H9 (cell line): ENCODE data around the gene ALDOA. TPM values are rescaled to one million over a fixed set of nuclear protein-coding genes. Genes with fewer than 3 reads are reported as not detected.

Experiments used
- DNase-seq: peaks from one replicate; pipeline ENCODE4 v3.0.0-alpha.2; 2017
- H2AFZ ChIP-seq: one replicate; pipeline ENCODE4 v1.6.1; 2013; ENCODE audit warnings: mild to moderate bottlenecking, low read length, control low read depth, moderate library complexity
- H2AK5ac ChIP-seq: 2 replicates; pipeline ENCODE4 v1.6.1; 2013; ENCODE audit warnings: low read length, control low read depth, mixed read lengths; ENCODE audit not compliant: insufficient read length
- H2BK120ac ChIP-seq: one replicate; pipeline ENCODE4 v1.6.1; 2013; ENCODE audit warnings: low read depth, mild to moderate bottlenecking, low read length, control low read depth, inconsistent platforms; ENCODE audit not compliant: poor library complexity, severe bottlenecking
- H2BK12ac ChIP-seq: 2 replicates; pipeline ENCODE4 v1.6.1; 2013; ENCODE audit warnings: low read length, control low read depth, mixed read lengths, low read depth; ENCODE audit not compliant: insufficient read length
- H2BK15ac ChIP-seq: 2 replicates; pipeline ENCODE4 v1.6.1; 2013; ENCODE audit warnings: low read depth, low read length, control low read depth
- H2BK20ac ChIP-seq: one replicate; pipeline ENCODE4 v1.6.1; 2013; ENCODE audit warnings: low read depth, mild to moderate bottlenecking, low read length, control low read depth, inconsistent platforms; ENCODE audit not compliant: poor library complexity, severe bottlenecking
- H2BK5ac ChIP-seq: 2 replicates; pipeline ENCODE4 v1.6.1; 2013; ENCODE audit warnings: low read length, control low read depth, mixed read lengths; ENCODE audit not compliant: insufficient read length
- H3K14ac ChIP-seq: 2 replicates; pipeline ENCODE4 v1.6.1; 2013; ENCODE audit warnings: low read length, control low read depth; ENCODE audit not compliant: insufficient read depth
- H3K18ac ChIP-seq: 2 replicates; pipeline ENCODE4 v1.6.1; 2013; ENCODE audit warnings: low read depth, mild to moderate bottlenecking, mixed read lengths, low read length, control low read depth; ENCODE audit not compliant: insufficient read length
- H3K23ac ChIP-seq: 2 replicates; pipeline ENCODE4 v1.6.1; 2013; ENCODE audit warnings: low read length, control low read depth, mixed read lengths, low read depth; ENCODE audit not compliant: insufficient read length
- H3K23me2 ChIP-seq: 2 replicates; pipeline ENCODE4 v1.6.1; 2013; ENCODE audit warnings: low read depth, mild to moderate bottlenecking, mixed read lengths, low read length, control low read depth; ENCODE audit not compliant: insufficient read length, poor library complexity, severe bottlenecking
- H3K27ac ChIP-seq: 2 replicates; pipeline ENCODE4 v1.5.1; 2013; ENCODE audit warnings: low read length, control low read depth, mixed read lengths, low read depth; ENCODE audit not compliant: insufficient read length
- H3K27me3 ChIP-seq: 2 replicates; pipeline ENCODE4 v1.6.1; 2013; ENCODE audit warnings: low read length, control low read depth, inconsistent platforms; ENCODE audit not compliant: insufficient read depth
- H3K4ac ChIP-seq: 2 replicates; pipeline ENCODE4 v1.6.1; 2013; ENCODE audit warnings: low read depth, mild to moderate bottlenecking, control low read depth, inconsistent platforms, low read length, moderate library complexity
- H3K4me1 ChIP-seq: 2 replicates; pipeline ENCODE4 v1.6.1; 2013; ENCODE audit warnings: low read length, control low read depth, inconsistent platforms; ENCODE audit not compliant: insufficient read depth
- H3K4me2 ChIP-seq: 2 replicates; pipeline ENCODE4 v1.6.1; 2013; ENCODE audit warnings: low read length, control low read depth, mixed read lengths; ENCODE audit not compliant: insufficient read length, insufficient read depth
- H3K56ac ChIP-seq: 2 replicates; pipeline ENCODE4 v1.6.1; 2013; ENCODE audit warnings: low read depth, mild to moderate bottlenecking, mixed read lengths, low read length, control low read depth; ENCODE audit not compliant: insufficient read length
- H3K79me1 ChIP-seq: 2 replicates; pipeline ENCODE4 v1.6.1; 2013; ENCODE audit warnings: low read depth, mild to moderate bottlenecking, moderate library complexity, low read length, control low read depth, inconsistent platforms; ENCODE audit not compliant: insufficient read depth, poor library complexity, severe bottlenecking
- H3K79me2 ChIP-seq: 2 replicates; pipeline ENCODE4 v1.6.1; 2013; ENCODE audit warnings: low read length, control low read depth, inconsistent platforms; ENCODE audit not compliant: insufficient read depth
- H3K9ac ChIP-seq: 2 replicates; pipeline ENCODE4 v1.6.1; 2013; ENCODE audit warnings: low read length, control low read depth, mixed read lengths; ENCODE audit not compliant: insufficient read length; ENCODE audit errors: extremely low read depth
- H3K9me3 ChIP-seq: one replicate; pipeline ENCODE4 v1.6.1; 2013; ENCODE audit warnings: low read depth, low read length, inconsistent platforms; ENCODE audit not compliant: control insufficient read depth
- H3T11ph ChIP-seq: one replicate; pipeline ENCODE4 v1.6.1; 2013; ENCODE audit warnings: mild to moderate bottlenecking, low read length, control low read depth, inconsistent platforms
- H4K20me1 ChIP-seq: one replicate; pipeline ENCODE4 v1.6.1; 2013; ENCODE audit not compliant: control insufficient read depth, insufficient read length, insufficient read depth
- H4K5ac ChIP-seq: 2 replicates; pipeline ENCODE4 v1.6.1; 2013; ENCODE audit warnings: low read depth, mild to moderate bottlenecking, mixed read lengths, low read length, control low read depth; ENCODE audit not compliant: insufficient read length
- H4K8ac ChIP-seq: replicated peaks from 2 replicates; pipeline ENCODE4 v1.6.1; 2013; ENCODE audit warnings: low read length, control low read depth, mixed read lengths, low read depth; ENCODE audit not compliant: insufficient read length
- H4K91ac ChIP-seq: 2 replicates; pipeline ENCODE4 v1.6.1; 2013; ENCODE audit warnings: low read depth, mild to moderate bottlenecking, moderate library complexity, mixed read lengths, low read length, control low read depth; ENCODE audit not compliant: insufficient read length
- H3K27ac Mint-ChIP-seq, 3 experiments: 2 replicates in 2 of 3; 3 replicates in 1 of 3; pipeline ENCODE4 v1.8.0; 2020 to 2021; ENCODE audit warnings: mixed read lengths in 3 of 3, mild to moderate bottlenecking in 1 of 3, moderate library complexity in 1 of 3
- H3K27me3 Mint-ChIP-seq: 2 replicates; pipeline ENCODE4 v1.8.0; 2021; ENCODE audit warnings: low read depth, mild to moderate bottlenecking, moderate library complexity, mixed read lengths
- H3K36me3 Mint-ChIP-seq, 3 experiments: 2 replicates in 2 of 3; 3 replicates in 1 of 3; pipeline ENCODE4 v1.8.0; 2020 to 2021; ENCODE audit warnings: low read depth in 3 of 3, mixed read lengths in 3 of 3; ENCODE audit not compliant: insufficient read depth in 1 of 3
- H3K4me1 Mint-ChIP-seq, 2 experiments: 2 replicates each; pipeline ENCODE4 v1.8.0; 2020; ENCODE audit warnings: mixed read lengths in 2 of 2
- H3K4me3 Mint-ChIP-seq, 2 experiments: 2 replicates in 1 of 2; 3 replicates in 1 of 2; pipeline ENCODE4 v1.8.0; 2020 to 2021; ENCODE audit warnings: mild to moderate bottlenecking in 2 of 2, mixed read lengths in 2 of 2, moderate library complexity in 1 of 2
- H3K9me3 Mint-ChIP-seq, 2 experiments: 2 replicates in 1 of 2; 3 replicates in 1 of 2; pipeline ENCODE4 v1.8.0; 2020; ENCODE audit warnings: mild to moderate bottlenecking in 2 of 2, mixed read lengths in 2 of 2, moderate library complexity in 1 of 2
- WGBS: extraction: QIAGEN DNeasy Blood & Tissue Kit; methylation state at CpG from one replicate; pipeline ENCODE4 v1.1.7; 2013; ENCODE audit warnings: missing lambda C conversion rate, low lambda C conversion rate, mixed read lengths; ENCODE audit not compliant: insufficient read length; ENCODE audit errors: extremely low coverage; 5-methylcytosine and 5-hydroxymethylcytosine counted together
- total RNA-seq: library from RNA; stranded (reverse); gene quantifications from 2 replicates; pipeline ENCODE4 v1.2.1, GENCODE V29; 2021
- TF ChIP-seq, protein P1 (sequence below): fragments of 200-600 bp; sonication (generic); conservative IDR thresholded peaks from 3 replicates; pipeline ENCODE4 v1.8.0; 2021; ENCODE audit warnings: antibody characterized with exemption, mild to moderate bottlenecking

The ALDOA gene
- total RNA-seq, 1 experiment from 2014 or later: 1,356 TPM

DNA sequence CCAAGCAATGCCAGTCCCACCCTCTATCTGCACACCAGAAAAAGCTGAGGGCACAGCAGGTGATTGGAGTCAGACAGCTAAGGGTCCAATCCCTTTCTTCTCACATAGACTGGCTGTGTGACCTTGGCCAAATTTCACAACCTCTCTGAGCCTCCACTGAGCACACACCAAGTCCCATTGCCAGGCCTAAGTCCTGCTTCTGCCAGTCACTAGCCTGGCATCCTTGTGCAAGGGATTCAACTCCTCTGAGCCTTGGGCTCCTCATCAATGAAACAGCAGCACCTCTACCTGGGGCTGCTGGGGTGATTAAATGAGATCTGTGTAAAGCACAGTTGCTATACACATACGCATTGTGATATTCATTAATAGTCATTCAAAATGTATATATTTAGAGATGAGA lies 19.0 kb upstream of the ALDOA start:
- Histone ChIP-seq H3K9ac (no peak overlapping the region), H4K91ac (no peak overlapping the region), H2BK15ac (no peak overlapping the region), H3K9me3 (no peaks in the 10 kb centered on the region), H4K8ac (no peak overlapping the region), H3K14ac (no peak overlapping the region), H3K23me2 (no peaks in the 10 kb centered on the region), H3T11ph (no peak overlapping the region), H2AFZ (no peak overlapping the region), H2BK5ac (no peak overlapping the region), H3K4me1 (no peaks in the 10 kb centered on the region), H3K18ac (no peak overlapping the region), H3K27ac (no peak overlapping the region), H4K5ac (no peak overlapping the region), H3K56ac (no peak overlapping the region), H3K4me2 (no peak overlapping the region), H3K4ac (no peak overlapping the region), H2AK5ac (no peak overlapping the region), H2BK20ac (no peak overlapping the region), H3K79me2 (no peaks in the 10 kb centered on the region), H2BK12ac (no peak overlapping the region), H3K79me1 (no peaks in the 10 kb centered on the region), H3K23ac (no peak overlapping the region), H3K27me3 (no peaks in the 10 kb centered on the region), H2BK120ac (no peak overlapping the region), H4K20me1 (no peaks in the 10 kb centered on the region)
- H3K4me3 Mint-ChIP-seq: no peak overlapping the region
- no CpG with 5 or more reads among the region's 1 CpG for WGBS
- H3K27me3 Mint-ChIP-seq: peaks cover 17% of the 10 kb centered on the region
- TF ChIP-seq, protein P1, sequence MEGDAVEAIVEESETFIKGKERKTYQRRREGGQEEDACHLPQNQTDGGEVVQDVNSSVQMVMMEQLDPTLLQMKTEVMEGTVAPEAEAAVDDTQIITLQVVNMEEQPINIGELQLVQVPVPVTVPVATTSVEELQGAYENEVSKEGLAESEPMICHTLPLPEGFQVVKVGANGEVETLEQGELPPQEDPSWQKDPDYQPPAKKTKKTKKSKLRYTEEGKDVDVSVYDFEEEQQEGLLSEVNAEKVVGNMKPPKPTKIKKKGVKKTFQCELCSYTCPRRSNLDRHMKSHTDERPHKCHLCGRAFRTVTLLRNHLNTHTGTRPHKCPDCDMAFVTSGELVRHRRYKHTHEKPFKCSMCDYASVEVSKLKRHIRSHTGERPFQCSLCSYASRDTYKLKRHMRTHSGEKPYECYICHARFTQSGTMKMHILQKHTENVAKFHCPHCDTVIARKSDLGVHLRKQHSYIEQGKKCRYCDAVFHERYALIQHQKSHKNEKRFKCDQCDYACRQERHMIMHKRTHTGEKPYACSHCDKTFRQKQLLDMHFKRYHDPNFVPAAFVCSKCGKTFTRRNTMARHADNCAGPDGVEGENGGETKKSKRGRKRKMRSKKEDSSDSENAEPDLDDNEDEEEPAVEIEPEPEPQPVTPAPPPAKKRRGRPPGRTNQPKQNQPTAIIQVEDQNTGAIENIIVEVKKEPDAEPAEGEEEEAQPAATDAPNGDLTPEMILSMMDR: no peak
- no peaks in the 10 kb centered on the region for H3K36me3 Mint-ChIP-seq
- H3K9me3 Mint-ChIP-seq: no peaks in the 10 kb centered on the region; a peak in 1 of 5 replicates
- H3K27ac Mint-ChIP-seq: no peak overlapping the region
- DNase-seq: no peak
- peaks cover 0 to 4% of the 10 kb centered on the region in 2 experiments; a peak in 3 of 4 replicates for H3K4me1 Mint-ChIP-seq
